ENCODE results near the gene COX5B. TPM values are rescaled to one million over a fixed set of nuclear protein-coding genes. Genes with fewer than 3 reads are reported as not detected.
"Not testable (repeated sequence)": the region's sequence is repeated elsewhere in the genome, so short reads cannot be mapped to it uniquely, and the experiment has no call there.

Gene COX5B
- polyA plus RNA-seq, 2 donors: 442 to 656 TPM

GRCh38 chr2:97670471-97670870 lies 24.6 kb downstream of the COX5B start:
- Histone ChIP-seq H3K9me3 (ENCODE audit: control insufficient read depth in 2 of 2, insufficient read depth in 1 of 2, low read depth in 1 of 2, low read length in 1 of 2) (no peaks in the 10 kb centered on the region), H3K4me1 (ENCODE audit: control insufficient read depth in 2 of 2, insufficient read depth in 2 of 2, low read length in 1 of 2) (no peaks in the 10 kb centered on the region), H3K27me3 (ENCODE audit: control insufficient read depth in 1 of 2, insufficient read depth in 2 of 2, low read length in 2 of 2) (no peaks in the 10 kb centered on the region), H3K36me3 (ENCODE audit: control insufficient read depth in 2 of 2, insufficient read depth in 2 of 2, low read length in 1 of 2) (peaks cover 3 to 4% of the 10 kb centered on the region in 2 donors), H3K27ac (ENCODE audit: low read depth in 2 of 2, low read length in 1 of 2) (no peak overlapping the region), H3K4me3 (ENCODE audit: low read depth in 1 of 2, low read length in 2 of 2) (no peak overlapping the region)
- 96 to 100% methylated on average over 1 of the region's 1 CpG for WGBS, 2 donors

GRCh38 chr2:97671526-97671925 lies 25.7 kb downstream of the COX5B start:
- no peaks in the 10 kb centered on the region for H3K9me3 ChIP-seq (ENCODE audit: control insufficient read depth in 2 of 2, insufficient read depth in 1 of 2, low read depth in 1 of 2, low read length in 1 of 2)
- H3K27ac ChIP-seq (ENCODE audit: low read depth in 2 of 2, low read length in 1 of 2): no peak overlapping the region
- H3K4me1 ChIP-seq (ENCODE audit: control insufficient read depth in 2 of 2, insufficient read depth in 2 of 2, low read length in 1 of 2): no peaks in the 10 kb centered on the region
- H3K27me3 ChIP-seq (ENCODE audit: control insufficient read depth in 1 of 2, insufficient read depth in 2 of 2, low read length in 2 of 2): no peaks in the 10 kb centered on the region
- no peak overlapping the region for H3K4me3 ChIP-seq (ENCODE audit: low read depth in 1 of 2, low read length in 2 of 2)
- 93 to 94% methylated on average over 7 of the region's 7 CpGs for WGBS, 2 donors
- peaks cover 3 to 4% of the 10 kb centered on the region in 2 donors for H3K36me3 ChIP-seq (ENCODE audit: control insufficient read depth in 2 of 2, insufficient read depth in 2 of 2, low read length in 1 of 2)

GRCh38 chr2:97672606-97673140 lies 26.8 kb downstream of the COX5B start:
- H3K4me1 ChIP-seq (ENCODE audit: control insufficient read depth in 2 of 2, insufficient read depth in 2 of 2, low read length in 1 of 2); H3K4me3 ChIP-seq (ENCODE audit: low read depth in 1 of 2, low read length in 2 of 2); H3K27ac ChIP-seq (ENCODE audit: low read depth in 2 of 2, low read length in 1 of 2); H3K9me3 ChIP-seq (ENCODE audit: control insufficient read depth in 2 of 2, insufficient read depth in 1 of 2, low read depth in 1 of 2, low read length in 1 of 2); H3K27me3 ChIP-seq (ENCODE audit: control insufficient read depth in 1 of 2, insufficient read depth in 2 of 2, low read length in 2 of 2); H3K36me3 ChIP-seq (ENCODE audit: control insufficient read depth in 2 of 2, insufficient read depth in 2 of 2, low read length in 1 of 2): not testable (repeated sequence)
- 88 to 92% methylated on average over 6 of the region's 6 CpGs for WGBS, 2 donors

- Histone ChIP-seq H3K27me3 (ENCODE audit: control insufficient read depth in 1 of 2, insufficient read depth in 2 of 2, low read length in 2 of 2) (no peaks in the 10 kb centered on the region), H3K9me3 (ENCODE audit: control insufficient read depth in 2 of 2, insufficient read depth in 1 of 2, low read depth in 1 of 2, low read length in 1 of 2) (no peaks in the 10 kb centered on the region)
- 86 to 87% methylated on average over 9 of the region's 9 CpGs for WGBS, 2 donors
Measured at GRCh38 chr2:97673182-97673914, 27.5 kb downstream of the COX5B start.

GRCh38 chr2:97673915-97674283 lies 28.0 kb downstream of the COX5B start:
- no peaks in the 10 kb centered on the region for H3K4me1 ChIP-seq (ENCODE audit: control insufficient read depth in 2 of 2, insufficient read depth in 2 of 2, low read length in 1 of 2)
- no peak overlapping the region for H3K4me3 ChIP-seq (ENCODE audit: low read depth in 1 of 2, low read length in 2 of 2)
- H3K36me3 ChIP-seq (ENCODE audit: control insufficient read depth in 2 of 2, insufficient read depth in 2 of 2, low read length in 1 of 2): peaks cover 3 to 4% of the 10 kb centered on the region in 2 donors
- no peaks in the 10 kb centered on the region for H3K27me3 ChIP-seq (ENCODE audit: control insufficient read depth in 1 of 2, insufficient read depth in 2 of 2, low read length in 2 of 2)
- H3K9me3 ChIP-seq (ENCODE audit: control insufficient read depth in 2 of 2, insufficient read depth in 1 of 2, low read depth in 1 of 2, low read length in 1 of 2): no peaks in the 10 kb centered on the region
- no peak overlapping the region for H3K27ac ChIP-seq (ENCODE audit: low read depth in 2 of 2, low read length in 1 of 2)
- 68 to 77% methylated on average over 8 of the region's 8 CpGs for WGBS, 2 donors

More at GRCh38 chr2:97673182-97673914, 27.5 kb downstream of the COX5B start:
- Histone ChIP-seq H3K27ac (ENCODE audit: low read depth in 2 of 2, low read length in 1 of 2) (no peak overlapping the region), H3K4me1 (ENCODE audit: control insufficient read depth in 2 of 2, insufficient read depth in 2 of 2, low read length in 1 of 2) (no peaks in the 10 kb centered on the region), H3K36me3 (ENCODE audit: control insufficient read depth in 2 of 2, insufficient read depth in 2 of 2, low read length in 1 of 2) (peaks cover 3 to 4% of the 10 kb centered on the region in 2 donors), H3K4me3 (ENCODE audit: low read depth in 1 of 2, low read length in 2 of 2) (no peak overlapping the region)

GRCh38 chr2:97675430-97676113 lies 29.7 kb downstream of the COX5B start:
- WGBS, 2 donors: 67 to 71% methylated on average over 5 of the region's 5 CpGs
- Histone ChIP-seq H3K9me3 (ENCODE audit: control insufficient read depth in 2 of 2, insufficient read depth in 1 of 2, low read depth in 1 of 2, low read length in 1 of 2) (no peaks in the 10 kb centered on the region), H3K4me1 (ENCODE audit: control insufficient read depth in 2 of 2, insufficient read depth in 2 of 2, low read length in 1 of 2) (no peaks in the 10 kb centered on the region), H3K36me3 (ENCODE audit: control insufficient read depth in 2 of 2, insufficient read depth in 2 of 2, low read length in 1 of 2) (peaks cover 0 to 3% of the 10 kb centered on the region in 2 donors), H3K27me3 (ENCODE audit: control insufficient read depth in 1 of 2, insufficient read depth in 2 of 2, low read length in 2 of 2) (no peaks in the 10 kb centered on the region), H3K27ac (ENCODE audit: low read depth in 2 of 2, low read length in 1 of 2) (no peak overlapping the region), H3K4me3 (ENCODE audit: low read depth in 1 of 2, low read length in 2 of 2) (no peak overlapping the region)

- 92 to 100% methylated on average over 1 of the region's 1 CpG for WGBS, 2 donors
Measured at GRCh38 chr2:97676620-97677019, 30.8 kb downstream of the COX5B start.

GRCh38 chr2:97677480-97677879 lies 31.6 kb downstream of the COX5B start:
- Histone ChIP-seq H3K27me3 (ENCODE audit: control insufficient read depth in 1 of 2, insufficient read depth in 2 of 2, low read length in 2 of 2) (no peaks in the 10 kb centered on the region), H3K27ac (ENCODE audit: low read depth in 2 of 2, low read length in 1 of 2) (no peak overlapping the region), H3K4me1 (ENCODE audit: control insufficient read depth in 2 of 2, insufficient read depth in 2 of 2, low read length in 1 of 2) (no peaks in the 10 kb centered on the region), H3K36me3 (ENCODE audit: control insufficient read depth in 2 of 2, insufficient read depth in 2 of 2, low read length in 1 of 2) (peaks cover 0 to 3% of the 10 kb centered on the region in 2 donors), H3K9me3 (ENCODE audit: control insufficient read depth in 2 of 2, insufficient read depth in 1 of 2, low read depth in 1 of 2, low read length in 1 of 2) (no peaks in the 10 kb centered on the region), H3K4me3 (ENCODE audit: low read depth in 1 of 2, low read length in 2 of 2) (no peak overlapping the region)
- 89 to 90% methylated on average over 2 of the region's 2 CpGs for WGBS, 2 donors

More at GRCh38 chr2:97676620-97677019, 30.8 kb downstream of the COX5B start:
- Histone ChIP-seq H3K27ac (ENCODE audit: low read depth in 2 of 2, low read length in 1 of 2) (no peak overlapping the region), H3K27me3 (ENCODE audit: control insufficient read depth in 1 of 2, insufficient read depth in 2 of 2, low read length in 2 of 2) (no peaks in the 10 kb centered on the region), H3K4me3 (ENCODE audit: low read depth in 1 of 2, low read length in 2 of 2) (no peak overlapping the region), H3K4me1 (ENCODE audit: control insufficient read depth in 2 of 2, insufficient read depth in 2 of 2, low read length in 1 of 2) (no peaks in the 10 kb centered on the region), H3K36me3 (ENCODE audit: control insufficient read depth in 2 of 2, insufficient read depth in 2 of 2, low read length in 1 of 2) (peaks cover 0 to 3% of the 10 kb centered on the region in 2 donors), H3K9me3 (ENCODE audit: control insufficient read depth in 2 of 2, insufficient read depth in 1 of 2, low read depth in 1 of 2, low read length in 1 of 2) (no peaks in the 10 kb centered on the region)

- Histone ChIP-seq H3K36me3 (ENCODE audit: control insufficient read depth in 2 of 2, insufficient read depth in 2 of 2, low read length in 1 of 2) (peaks cover 0 to 3% of the 10 kb centered on the region in 2 donors), H3K4me3 (ENCODE audit: low read depth in 1 of 2, low read length in 2 of 2) (no peak overlapping the region), H3K9me3 (ENCODE audit: control insufficient read depth in 2 of 2, insufficient read depth in 1 of 2, low read depth in 1 of 2, low read length in 1 of 2) (no peaks in the 10 kb centered on the region), H3K27ac (ENCODE audit: low read depth in 2 of 2, low read length in 1 of 2) (no peak overlapping the region), H3K27me3 (ENCODE audit: control insufficient read depth in 1 of 2, insufficient read depth in 2 of 2, low read length in 2 of 2) (no peaks in the 10 kb centered on the region), H3K4me1 (ENCODE audit: control insufficient read depth in 2 of 2, insufficient read depth in 2 of 2, low read length in 1 of 2) (no peaks in the 10 kb centered on the region)
- WGBS, 2 donors: 94 to 100% methylated on average over 1 of the region's 1 CpG
Measured at GRCh38 chr2:97678298-97678697, 32.4 kb downstream of the COX5B start.

All from esophagus (tissue), 2 donors.